Fibroblast of lung (primary cell): ENCODE measurements around the gene DNAH1. TPM values are rescaled to one million over a fixed set of nuclear protein-coding genes. Genes with fewer than 3 reads are reported as not detected.

Source experiments
- DNase-seq, 2 donors: peaks; one replicate each; pipeline versions ENCODE4 v3.0.0 to v3.0.0-alpha.2; 2010; ENCODE audit warnings: low read depth in 2 of 2
- H2AFZ ChIP-seq: 2 replicates; pipeline ENCODE4 v1.5.1; 2012; ENCODE audit warnings: low read length, control low read depth, inconsistent platforms
- H3K27ac ChIP-seq: 2 replicates; pipeline ENCODE4 v1.5.1; 2011; ENCODE audit warnings: low read length, control low read depth; ENCODE audit not compliant: insufficient read depth
- H3K27me3 ChIP-seq: 2 replicates; pipeline ENCODE4 v1.5.1; 2011; ENCODE audit warnings: mild to moderate bottlenecking, low read length; ENCODE audit not compliant: control insufficient read depth, insufficient read depth
- H3K36me3 ChIP-seq: 2 replicates; pipeline ENCODE4 v1.5.1; 2011; ENCODE audit warnings: low read length; ENCODE audit not compliant: control insufficient read depth, insufficient read depth
- H3K4me1 ChIP-seq: 2 replicates; pipeline ENCODE4 v1.5.1; 2011; ENCODE audit warnings: low read length; ENCODE audit not compliant: control insufficient read depth, insufficient read depth; ENCODE audit errors: extremely low read depth
- H3K4me2 ChIP-seq: 2 replicates; pipeline ENCODE4 v1.5.1; 2011; ENCODE audit warnings: low read length, control low read depth; ENCODE audit not compliant: insufficient read depth; ENCODE audit errors: extremely low read depth
- H3K4me3 ChIP-seq, 4 experiments: fragments of 200-600 bp in 1 of 4; sonication (generic) in 1 of 4; replicated peaks in 1 of 4; 2 replicates each; pipeline ENCODE4 v1.5.1; 2011 to 2016; ENCODE audit warnings: low read length in 4 of 4, low read depth in 3 of 4, mild to moderate bottlenecking in 3 of 4, control low read depth in 2 of 4, inconsistent platforms in 1 of 4, mixed read lengths in 1 of 4; ENCODE audit not compliant: insufficient read depth in 1 of 4; ENCODE audit errors: control extremely low read depth in 1 of 4
- H3K79me2 ChIP-seq: 2 replicates; pipeline ENCODE4 v1.5.1; 2012; ENCODE audit warnings: mild to moderate bottlenecking, low read length, inconsistent platforms; ENCODE audit not compliant: control insufficient read depth, insufficient read depth
- H3K9ac ChIP-seq: 2 replicates; pipeline ENCODE4 v1.5.1; 2011; ENCODE audit warnings: mild to moderate bottlenecking, low read length, control low read depth; ENCODE audit not compliant: insufficient read depth
- H3K9me3 ChIP-seq: 2 replicates; pipeline ENCODE4 v1.5.1; 2012; ENCODE audit warnings: low read depth, low read length; ENCODE audit not compliant: control insufficient read depth, insufficient read depth
- H4K20me1 ChIP-seq: 2 replicates; pipeline ENCODE4 v1.5.1; 2011; ENCODE audit warnings: low read length; ENCODE audit not compliant: control insufficient read depth, insufficient read depth; ENCODE audit errors: extremely low read depth
- EZH2 ChIP-seq: IDR thresholded peaks from 2 replicates; pipeline ENCODE4 v1.5.1; 2012; ENCODE audit warnings: low read length, control low read depth, mild to moderate bottlenecking; ENCODE audit errors: missing control alignments
- polyA plus RNA-seq, 2 donors: library from polyadenylated mRNA; depleted of rRNA in 1 of 2; stranded (reverse) in 1 of 2; unstranded in 1 of 2; fragments of >200 nt; gene quantifications; 2 replicates each; pipeline ENCODE4 v1.2.1, GENCODE V29; 2011 to 2012; ENCODE audit warnings: missing spikeins in 1 of 2
- total RNA-seq: library from RNA; depleted of rRNA; stranded (reverse); fragments of >200 nt; gene quantifications from 2 replicates; pipeline ENCODE4 v1.2.1, GENCODE V29; 2014
- TF ChIP-seq, protein P1 (sequence below), 2 donors: IDR thresholded peaks in 1 of 2; conservative IDR thresholded peaks in 1 of 2; 1 replicate in 1 of 2; 2 replicates in 1 of 2; pipeline ENCODE4 v1.5.1; 2011 to 2012; ENCODE audit warnings: low read length in 2 of 2, control low read depth in 1 of 2, inconsistent platforms in 1 of 2, low read depth in 1 of 2, mild to moderate bottlenecking in 1 of 2

DNAH1 gene
- total and polyA plus RNA-seq, 2 donors (not counting 1 experiment from before 2014, with no cell fraction given): 1.9 to 3.0 TPM

DNA sequence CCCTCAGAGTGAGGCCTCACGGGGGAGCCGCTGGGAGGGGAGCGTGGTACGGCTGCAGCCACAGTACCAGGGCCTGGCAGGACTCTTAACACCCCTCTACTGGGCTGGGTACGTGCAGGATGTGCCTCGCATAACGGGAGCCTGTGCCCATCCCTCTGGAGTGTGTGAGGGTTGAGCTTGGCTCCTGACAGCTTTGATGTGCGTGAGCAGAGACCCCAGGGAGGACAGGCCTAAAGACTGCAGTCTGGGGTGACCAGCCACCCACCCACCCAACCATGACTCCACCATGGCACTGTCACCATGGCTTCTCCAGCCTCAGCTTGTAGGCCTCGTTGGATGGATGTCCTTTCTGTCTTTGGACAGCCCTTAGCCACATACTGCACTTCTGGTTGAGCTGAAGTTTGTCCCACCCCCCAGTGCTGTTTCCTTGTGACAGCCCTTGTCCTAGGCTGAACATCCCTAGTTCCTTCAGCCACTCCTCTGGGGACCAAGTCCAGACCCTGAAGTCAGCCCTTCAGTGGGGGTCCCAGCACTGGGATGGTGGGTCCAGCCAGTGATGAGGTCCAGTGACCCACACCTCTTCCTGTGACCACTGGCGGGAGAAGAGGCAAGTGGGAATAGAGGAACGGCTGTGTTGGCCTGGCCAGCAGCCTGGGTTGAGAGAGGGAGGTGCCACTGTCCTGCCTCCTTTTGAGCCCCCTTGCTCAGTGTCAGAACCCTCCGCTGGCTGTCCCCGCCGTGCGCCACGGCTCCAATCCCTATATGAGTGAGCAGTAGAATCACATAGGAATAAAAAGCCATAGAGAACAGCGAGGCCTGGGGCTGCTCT lies 22.4 kb upstream of the DNAH1 start:
- no peak overlapping the region for H2AFZ ChIP-seq
- no peak for DNase-seq
- peaks cover 6% of the 10 kb centered on the region for H3K79me2 ChIP-seq
- no peak overlapping the region for H3K27ac ChIP-seq
- H3K27me3 ChIP-seq: no peaks in the 10 kb centered on the region
- no peaks in the 10 kb centered on the region for H4K20me1 ChIP-seq
- TF ChIP-seq, protein P1, sequence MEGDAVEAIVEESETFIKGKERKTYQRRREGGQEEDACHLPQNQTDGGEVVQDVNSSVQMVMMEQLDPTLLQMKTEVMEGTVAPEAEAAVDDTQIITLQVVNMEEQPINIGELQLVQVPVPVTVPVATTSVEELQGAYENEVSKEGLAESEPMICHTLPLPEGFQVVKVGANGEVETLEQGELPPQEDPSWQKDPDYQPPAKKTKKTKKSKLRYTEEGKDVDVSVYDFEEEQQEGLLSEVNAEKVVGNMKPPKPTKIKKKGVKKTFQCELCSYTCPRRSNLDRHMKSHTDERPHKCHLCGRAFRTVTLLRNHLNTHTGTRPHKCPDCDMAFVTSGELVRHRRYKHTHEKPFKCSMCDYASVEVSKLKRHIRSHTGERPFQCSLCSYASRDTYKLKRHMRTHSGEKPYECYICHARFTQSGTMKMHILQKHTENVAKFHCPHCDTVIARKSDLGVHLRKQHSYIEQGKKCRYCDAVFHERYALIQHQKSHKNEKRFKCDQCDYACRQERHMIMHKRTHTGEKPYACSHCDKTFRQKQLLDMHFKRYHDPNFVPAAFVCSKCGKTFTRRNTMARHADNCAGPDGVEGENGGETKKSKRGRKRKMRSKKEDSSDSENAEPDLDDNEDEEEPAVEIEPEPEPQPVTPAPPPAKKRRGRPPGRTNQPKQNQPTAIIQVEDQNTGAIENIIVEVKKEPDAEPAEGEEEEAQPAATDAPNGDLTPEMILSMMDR (conservative IDR thresholded peaks at IDR 0.05 in 1 of 2, IDR thresholded peaks at IDR 0.05 in 1 of 2; ENCODE audit: low read depth in 1 of 2, low read length in 2 of 2): no peak
- TF ChIP-seq EZH2: no peak
- H3K4me2 ChIP-seq: no peak overlapping the region
- peaks cover 13% of the 10 kb centered on the region for H3K36me3 ChIP-seq
- H3K9me3 ChIP-seq: no peaks in the 10 kb centered on the region
- H3K9ac ChIP-seq: no peak overlapping the region
- H3K4me1 ChIP-seq: peaks cover 3% of the 10 kb centered on the region
- H3K4me3 ChIP-seq: no peak overlapping the region

DNA sequence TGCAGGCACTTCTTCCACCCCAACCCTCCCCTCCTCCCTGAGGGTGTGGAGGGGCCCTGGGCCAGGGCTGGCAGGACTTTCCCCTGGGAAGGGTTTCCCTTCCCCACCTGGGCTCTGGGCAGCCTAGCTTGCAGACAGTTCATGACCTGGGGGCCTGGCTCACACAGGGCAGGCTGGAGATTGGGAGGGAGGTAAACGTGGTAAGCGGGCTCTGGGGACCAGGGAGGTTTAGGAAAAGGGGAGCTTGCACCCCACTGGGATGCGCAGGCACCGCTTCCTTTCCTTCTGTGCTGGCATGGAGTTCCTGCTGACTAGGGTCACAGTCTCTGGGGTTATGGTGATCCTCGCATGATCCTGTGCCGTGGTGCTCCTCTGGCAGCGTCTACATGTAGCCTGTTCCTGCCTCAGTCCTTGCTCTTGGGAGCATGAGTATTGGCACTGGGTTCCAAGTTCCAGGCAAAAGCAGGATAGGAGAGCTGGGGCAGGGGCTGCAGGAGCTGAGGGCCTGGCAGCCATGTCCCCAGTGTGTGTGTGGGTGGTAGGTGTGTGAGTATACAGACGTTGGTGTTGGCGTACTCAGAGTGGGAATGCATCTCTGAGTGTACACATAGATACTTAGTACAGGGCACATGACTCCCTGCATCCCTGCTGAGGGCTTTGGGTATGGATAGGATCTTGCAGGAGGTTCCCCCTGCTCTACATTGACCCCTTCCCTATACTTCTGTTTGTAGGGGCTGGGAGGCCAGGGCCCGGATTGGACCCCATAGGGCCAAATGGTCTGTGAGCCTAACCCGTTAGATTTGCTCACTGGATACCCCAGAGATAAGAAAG lies 21.6 kb upstream of the DNAH1 start:
- no peak overlapping the region for H3K27ac ChIP-seq
- DNase-seq: no peak

More for the DNA sequence above, 21.6 kb upstream of the DNAH1 start:
- no peaks in the 10 kb centered on the region for H3K4me1 ChIP-seq
- H3K4me2 ChIP-seq: no peak overlapping the region
- peaks cover 13% of the 10 kb centered on the region for H3K36me3 ChIP-seq
- no peaks in the 10 kb centered on the region for H3K27me3 ChIP-seq
- H2AFZ ChIP-seq: no peak overlapping the region
- H3K4me3 ChIP-seq: no peak overlapping the region
- no peak for TF ChIP-seq EZH2
- TF ChIP-seq, protein P1 (conservative IDR thresholded peaks at IDR 0.05 in 1 of 2, IDR thresholded peaks at IDR 0.05 in 1 of 2; ENCODE audit: low read depth in 1 of 2, low read length in 2 of 2): no peak
- H4K20me1 ChIP-seq: no peaks in the 10 kb centered on the region
- H3K79me2 ChIP-seq: no peaks in the 10 kb centered on the region
- no peaks in the 10 kb centered on the region for H3K9me3 ChIP-seq
- no peak overlapping the region for H3K9ac ChIP-seq
